PC-9 (cell line): ENCODE measurements around the gene CPA2. TPM values are rescaled to one million over a fixed set of nuclear protein-coding genes. Genes with fewer than 3 reads are reported as not detected.
"Not testable (repeated sequence)": the region's sequence is repeated elsewhere in the genome, so short reads cannot be mapped to it uniquely, and the experiment has no call there.

Experiments
- BruUV-seq: library from RNA; stranded (reverse); fragments of 400-500 nt; replicated peaks from 2 replicates; lab custom pipeline; 2021; lab: Mats Ljungman, UMichigan
- CTCF ChIA-PET: fragments of 300-600 bp; sonication (Branson Sonifier 250); formaldehyde crosslinking; loops from one replicate; lab custom pipeline; 2022; ENCODE audit warnings: antibody characterized with exemption; lab: Charles Lee
- POLR2A ChIA-PET: fragments of 300-600 bp; sonication (Branson Sonifier 250); formaldehyde crosslinking; loops from one replicate; lab custom pipeline; 2022; ENCODE audit warnings: antibody characterized with exemption; ENCODE audit not compliant: unreplicated experiment; lab: Charles Lee
- DNase-seq, 2 experiments: peaks; one replicate each; pipeline versions ENCODE4 v3.0.0 to v3.0.0-alpha.2; 2015 to 2022; ENCODE audit warnings: mixed read lengths in 1 of 2
- H2AFZ ChIP-seq: fragments of 200-600 bp; sonication (generic); 2 replicates; pipeline ENCODE4 v1.8.1; 2017; ENCODE audit warnings: antibody characterized with exemption
- H3F3A ChIP-seq: fragments of 200-600 bp; sonication (generic); 2 replicates; pipeline ENCODE4 v1.8.1; 2017; ENCODE audit warnings: antibody characterized with exemption, mild to moderate bottlenecking, low read depth; ENCODE audit not compliant: insufficient read depth
- H3K27ac ChIP-seq: fragments of 200-600 bp; sonication (generic); 2 replicates; pipeline ENCODE4 v1.6.1; 2016; ENCODE audit warnings: mixed run types
- H3K27me3 ChIP-seq: fragments of 200-600 bp; sonication (generic); 2 replicates; pipeline ENCODE4 v1.6.1; 2016; ENCODE audit warnings: low read depth, mixed run types; ENCODE audit not compliant: insufficient read depth
- H3K36me3 ChIP-seq: fragments of 200-600 bp; sonication (generic); 2 replicates; pipeline ENCODE4 v1.6.1; 2016; ENCODE audit warnings: low read depth, mixed run types
- H3K4me1 ChIP-seq: fragments of 200-600 bp; sonication (generic); replicated peaks from 2 replicates; pipeline ENCODE4 v1.6.1; 2016; ENCODE audit warnings: mixed run types; ENCODE audit not compliant: insufficient read depth
- H3K4me2 ChIP-seq: fragments of 200-600 bp; sonication (generic); 2 replicates; pipeline ENCODE4 v1.6.1; 2017; ENCODE audit warnings: mixed run types
- H3K4me3 ChIP-seq: fragments of 200-600 bp; sonication (generic); 2 replicates; pipeline ENCODE4 v1.6.1; 2016; ENCODE audit warnings: mixed run types
- H3K79me2 ChIP-seq: fragments of 200-600 bp; sonication (generic); 2 replicates; pipeline ENCODE4 v1.6.1; 2017; ENCODE audit warnings: low read depth, mixed run types
- H3K9me2 ChIP-seq: fragments of 200-600 bp; sonication (generic); 2 replicates; pipeline ENCODE4 v1.8.1; 2017; ENCODE audit warnings: mild to moderate bottlenecking; ENCODE audit not compliant: insufficient read depth
- H3K9me3 ChIP-seq: fragments of 200-600 bp; sonication (generic); 2 replicates; pipeline ENCODE4 v1.8.1; 2016; ENCODE audit warnings: low read depth; ENCODE audit not compliant: insufficient read depth
- H4K20me1 ChIP-seq: fragments of 200-600 bp; sonication (generic); 2 replicates; pipeline ENCODE4 v1.8.1; 2017; ENCODE audit not compliant: insufficient read depth
- EZH2 ChIP-seq: fragments of 200-600 bp; sonication (generic); IDR thresholded peaks from 2 replicates; pipeline ENCODE4 v1.8.0; 2017; ENCODE audit warnings: antibody characterized with exemption, low read depth
- intact Hi-C: fragments of 100-400 bp; cut with micrococcal nuclease; formaldehyde crosslinking; loops from one replicate; pipeline ENCODE4 v1.10.0; 2022; ENCODE audit not compliant: unreplicated experiment
- total RNA-seq: library from RNA; stranded (reverse); gene quantifications from 2 replicates; pipeline ENCODE4 v1.2.3, GENCODE V29; 2021
- TF ChIP-seq, protein P1 (sequence below): fragments of 200-600 bp; sonication (generic); conservative IDR thresholded peaks from 2 replicates; pipeline ENCODE4 v1.6.1; 2017; ENCODE audit warnings: mixed run types, antibody characterized with exemption, mild to moderate bottlenecking, moderate library complexity

Gene CPA2
- total RNA-seq, 1 experiment from 2014 or later, result not detected

DNA sequence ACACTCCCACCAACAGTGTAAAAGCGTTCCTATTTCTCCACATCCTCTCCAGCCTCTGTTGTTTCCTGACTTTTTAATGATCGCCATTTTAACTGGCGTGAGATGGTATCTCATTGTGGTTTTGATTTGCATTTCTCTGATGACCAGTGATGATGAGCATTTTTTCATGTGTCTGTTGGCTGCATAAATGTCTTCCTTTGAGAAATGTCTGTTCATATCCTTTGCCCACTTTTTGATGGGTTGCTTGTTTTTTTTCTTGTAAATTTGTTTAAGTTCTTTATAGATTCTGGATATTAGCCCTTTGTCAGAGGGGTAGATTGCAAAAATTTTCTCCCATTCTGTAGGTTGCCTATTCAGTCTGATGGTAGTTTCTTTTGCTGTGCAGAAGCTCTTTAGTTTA lies 17.0 kb upstream of the CPA2 start:
- H3K9me2 ChIP-seq, H3F3A ChIP-seq, POLR2A ChIA-PET, CTCF ChIA-PET, H3K4me2 ChIP-seq, H3K27me3 ChIP-seq, H4K20me1 ChIP-seq, H3K4me3 ChIP-seq, H3K4me1 ChIP-seq, H3K36me3 ChIP-seq, DNase-seq, H3K9me3 ChIP-seq, H3K27ac ChIP-seq, BruUV-seq, H3K79me2 ChIP-seq, H2AFZ ChIP-seq: not testable (repeated sequence)
- intact Hi-C loops, result loop anchor here (10.0 kb wide), 2 partner anchors 165 to 175 kb away; partner anchors contain the start of gene KLHDC10

DNA sequence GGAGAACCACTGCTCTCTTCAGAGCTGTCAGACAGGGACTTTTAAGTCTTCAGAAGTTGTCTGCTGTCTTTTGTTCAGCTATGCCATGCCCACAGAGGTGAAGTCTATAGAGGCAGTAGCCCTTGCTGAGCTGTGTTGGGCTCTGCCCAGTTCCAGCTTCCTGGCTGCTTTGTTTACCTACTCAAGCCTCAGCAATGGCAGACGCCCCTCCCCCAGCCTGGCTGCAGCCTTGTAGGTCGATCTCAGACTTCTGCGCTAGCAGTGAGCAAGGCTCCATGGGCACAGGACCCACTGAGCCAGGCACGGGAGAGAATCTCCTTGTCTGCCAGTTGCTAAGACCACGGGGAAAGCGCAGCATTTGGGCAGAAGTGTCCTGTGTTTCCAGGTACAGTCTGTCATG lies 12.1 kb upstream of the CPA2 start:
- Histone ChIP-seq H3K9me2 (no peaks in the 10 kb centered on the region), H4K20me1 (no peaks in the 10 kb centered on the region), H3F3A (no peaks in the 10 kb centered on the region), H3K27me3 (no peaks in the 10 kb centered on the region), H3K27ac (no peak overlapping the region), H3K4me1 (no peaks in the 10 kb centered on the region), H3K79me2 (no peaks in the 10 kb centered on the region), H3K9me3 (peaks cover 14% of the 10 kb centered on the region), H2AFZ (no peak overlapping the region), H3K4me2 (no peak overlapping the region), H3K36me3 (no peaks in the 10 kb centered on the region; the same call in 1 of the 2 replicates), H3K4me3 (no peak overlapping the region)
- ChIA-PET CTCF (no interaction called here), POLR2A (no interaction called here)
- TF ChIP-seq EZH2, result no peak
- TF ChIP-seq, protein P1, sequence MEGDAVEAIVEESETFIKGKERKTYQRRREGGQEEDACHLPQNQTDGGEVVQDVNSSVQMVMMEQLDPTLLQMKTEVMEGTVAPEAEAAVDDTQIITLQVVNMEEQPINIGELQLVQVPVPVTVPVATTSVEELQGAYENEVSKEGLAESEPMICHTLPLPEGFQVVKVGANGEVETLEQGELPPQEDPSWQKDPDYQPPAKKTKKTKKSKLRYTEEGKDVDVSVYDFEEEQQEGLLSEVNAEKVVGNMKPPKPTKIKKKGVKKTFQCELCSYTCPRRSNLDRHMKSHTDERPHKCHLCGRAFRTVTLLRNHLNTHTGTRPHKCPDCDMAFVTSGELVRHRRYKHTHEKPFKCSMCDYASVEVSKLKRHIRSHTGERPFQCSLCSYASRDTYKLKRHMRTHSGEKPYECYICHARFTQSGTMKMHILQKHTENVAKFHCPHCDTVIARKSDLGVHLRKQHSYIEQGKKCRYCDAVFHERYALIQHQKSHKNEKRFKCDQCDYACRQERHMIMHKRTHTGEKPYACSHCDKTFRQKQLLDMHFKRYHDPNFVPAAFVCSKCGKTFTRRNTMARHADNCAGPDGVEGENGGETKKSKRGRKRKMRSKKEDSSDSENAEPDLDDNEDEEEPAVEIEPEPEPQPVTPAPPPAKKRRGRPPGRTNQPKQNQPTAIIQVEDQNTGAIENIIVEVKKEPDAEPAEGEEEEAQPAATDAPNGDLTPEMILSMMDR, result no peak
- no TSS peak for BruUV-seq
- intact Hi-C loops, result no loop called here
- DNase-seq, result no peak

DNA sequence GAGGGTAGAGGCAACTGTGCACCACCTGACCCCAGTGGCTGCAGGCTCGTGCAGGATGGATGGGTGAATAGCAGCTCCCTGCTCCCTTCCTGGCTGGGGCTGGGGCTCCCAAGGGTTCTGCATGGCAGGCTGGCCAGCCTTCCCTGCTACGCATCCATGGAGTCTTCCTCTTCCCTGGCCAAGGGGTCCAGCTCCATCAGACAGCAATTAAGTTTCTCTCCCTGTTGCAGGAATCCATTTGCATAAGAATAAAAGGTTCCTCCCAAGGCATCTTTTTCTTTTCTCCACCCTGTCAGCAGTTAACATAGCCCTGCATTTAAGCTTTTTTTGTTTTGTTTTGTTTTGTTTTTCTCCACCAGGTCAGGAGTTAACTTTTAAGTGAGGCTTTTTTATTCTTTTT lies 10.0 kb upstream of the CPA2 start:
- H3F3A ChIP-seq, result no peaks in the 10 kb centered on the region
- no peak overlapping the region for H3K27ac ChIP-seq
- ChIA-PET CTCF (interaction anchor here (0.6 kb wide), 1 partner anchor 69 kb away, joined by 4 read pairs; no protein-coding TSS in a partner anchor), POLR2A (no interaction called here)
- no TSS peak for BruUV-seq
- no peaks in the 10 kb centered on the region for H4K20me1 ChIP-seq
- peaks cover 14% of the 10 kb centered on the region for H3K9me3 ChIP-seq
- no peak for DNase-seq
- no peak overlapping the region for H3K4me2 ChIP-seq
- no peak overlapping the region for H3K4me3 ChIP-seq
- no peaks in the 10 kb centered on the region for H3K79me2 ChIP-seq
- H3K27me3 ChIP-seq, result no peaks in the 10 kb centered on the region
- H3K36me3 ChIP-seq, result no peaks in the 10 kb centered on the region; the same call in 1 of the 2 replicates
- intact Hi-C loops, result no loop called here
- TF ChIP-seq, protein P1, result no peak
- no peak for TF ChIP-seq EZH2
- no peaks in the 10 kb centered on the region for H3K9me2 ChIP-seq
- no peak overlapping the region for H2AFZ ChIP-seq
- H3K4me1 ChIP-seq, result no peaks in the 10 kb centered on the region
